GM12878 (cell line): ENCODE results near the gene MAIP1. TPM values are rescaled to one million over a fixed set of nuclear protein-coding genes. Genes with fewer than 3 reads are reported as not detected.

Experiments
- ATAC-seq: fragments of 200-7000 bp; cut with Tn5 transposase; 3 replicates; pipeline ENCODE4 v1.9.1; 2020; ENCODE audit warnings: mild to moderate bottlenecking, moderate library complexity
- BruUV-seq: library from RNA; stranded (reverse); fragments of 400-500 nt; replicated peaks from 2 replicates; lab custom pipeline; 2021; lab: Mats Ljungman, UMichigan
- CTCF ChIA-PET: fragments of 300-600 bp; sonication (Branson Sonifier 250); formaldehyde crosslinking; extraction: SDS; loops from one replicate; lab custom pipeline; 2021; ENCODE audit warnings: inconsistent platforms; lab: Yijun Ruan, JAX
- POLR2A ChIA-PET: fragments of 350-600 bp; formaldehyde crosslinking; extraction: SDS; loops from one replicate; lab custom pipeline; 2021; ENCODE audit warnings: inconsistent platforms; lab: Charles Lee
- RAD21 ChIA-PET: fragments of 300-600 bp; sonication (Branson Sonifier 250); formaldehyde crosslinking; loops from one replicate; lab custom pipeline; 2023; ENCODE audit warnings: antibody characterized with exemption; ENCODE audit not compliant: unreplicated experiment; lab: Charles Lee
- SMC1A ChIA-PET: fragments of 300-600 bp; sonication (Branson Sonifier 250); formaldehyde crosslinking; loops from one replicate; lab custom pipeline; 2023; ENCODE audit not compliant: unreplicated experiment, uncharacterized antibody; lab: Charles Lee
- DNase-seq: peaks from one replicate; pipeline ENCODE4 v3.0.0-alpha.2; 2011; ENCODE audit warnings: low read depth, low spot score
- FAIRE-seq: peaks from 3 replicates; lab custom pipeline; 2011; peaks lifted over from hg19 to GRCh38; lab: Jason Lieb, UNC
- H2AFZ ChIP-seq: 2 replicates; pipeline ENCODE4 v1.6.0; 2011; ENCODE audit warnings: low read depth, low read length, control low read depth; ENCODE audit not compliant: control insufficient read depth
- H3K27ac ChIP-seq: 2 replicates; pipeline ENCODE4 v1.5.1; 2011; ENCODE audit warnings: control low read depth; ENCODE audit not compliant: control insufficient read depth, insufficient read depth
- H3K27me3 ChIP-seq, 2 experiments: replicated peaks in 1 of 2; 2 replicates each; pipeline versions ENCODE4 v1.6.0 to v1.6.1; 2011; ENCODE audit warnings: low read length in 1 of 2; ENCODE audit not compliant: control insufficient read depth in 2 of 2, insufficient read depth in 2 of 2
- H3K36me3 ChIP-seq, 2 experiments: 2 replicates each; pipeline ENCODE4 v1.5.1; 2011; ENCODE audit warnings: low read length in 1 of 2; ENCODE audit not compliant: control insufficient read depth in 2 of 2, insufficient read depth in 2 of 2
- H3K4me1 ChIP-seq: 2 replicates; pipeline ENCODE4 v1.6.1; 2011; ENCODE audit warnings: mild to moderate bottlenecking, low read length, moderate library complexity, mixed read lengths; ENCODE audit not compliant: control insufficient read depth, insufficient read depth
- H3K4me2 ChIP-seq: 2 replicates; pipeline ENCODE4 v1.6.0; 2011; ENCODE audit warnings: control low read depth; ENCODE audit not compliant: control insufficient read depth, insufficient read depth
- H3K4me3 ChIP-seq: fragments of 200-600 bp; sonication (generic); 2 replicates; pipeline ENCODE4 v1.5.1; 2016
- H3K79me2 ChIP-seq: 2 replicates; pipeline ENCODE4 v1.6.0; 2011; ENCODE audit warnings: low read length; ENCODE audit not compliant: control insufficient read depth, insufficient read depth
- H3K9ac ChIP-seq: 2 replicates; pipeline ENCODE4 v1.8.0; 2011; ENCODE audit warnings: low read length, control low read depth, mixed read lengths; ENCODE audit not compliant: control insufficient read depth, insufficient read depth
- H3K9me3 ChIP-seq: replicated peaks from 3 replicates; pipeline ENCODE4 v1.5.1; 2011; ENCODE audit warnings: mild to moderate bottlenecking, low read length; ENCODE audit not compliant: control insufficient read depth, insufficient read depth
- H4K20me1 ChIP-seq: 2 replicates; pipeline ENCODE4 v1.6.0; 2011; ENCODE audit not compliant: control insufficient read depth, insufficient read depth
- CBFB ChIP-seq: IDR thresholded peaks from 2 replicates; pipeline ENCODE4 v1.6.1; 2016; ENCODE audit warnings: antibody characterized with exemption, low read depth
- EZH2 ChIP-seq: IDR thresholded peaks from 2 replicates; pipeline ENCODE4 v1.6.1; 2012; ENCODE audit warnings: low read depth, mild to moderate bottlenecking, control low read depth, inconsistent platforms, low read length, borderline replicate concordance; ENCODE audit not compliant: control insufficient read depth
- FOS ChIP-seq: IDR thresholded peaks from 3 replicates; pipeline ENCODE4 v1.6.1; 2011; ENCODE audit warnings: borderline replicate concordance; ENCODE audit not compliant: insufficient read length; ENCODE audit errors: extremely low read depth
- HDAC6 ChIP-seq: fragments of 200-600 bp; sonication (generic); IDR thresholded peaks from one replicate; pipeline ENCODE4 v1.8.0; 2017; ENCODE audit warnings: antibody characterized with exemption; ENCODE audit not compliant: unreplicated experiment
- JUNB ChIP-seq: IDR thresholded peaks from 2 replicates; pipeline ENCODE4 v1.6.1; 2016; ENCODE audit warnings: antibody characterized with exemption, mild to moderate bottlenecking
- POLR2AphosphoS2 ChIP-seq: IDR thresholded peaks from 2 replicates; pipeline ENCODE4 v1.6.1; 2011; ENCODE audit warnings: low read depth, mild to moderate bottlenecking, low read length, improper control_type of control experiment, moderate library complexity
- POU2F2 ChIP-seq: IDR thresholded peaks from 3 replicates; pipeline ENCODE4 v1.6.1; 2011; ENCODE audit warnings: low read depth, mild to moderate bottlenecking, low read length, borderline replicate concordance
- RAD21 ChIP-seq: IDR thresholded peaks from 2 replicates; pipeline ENCODE4 v1.6.1; 2011; ENCODE audit warnings: mild to moderate bottlenecking, low read depth, low read length, moderate library complexity; ENCODE audit not compliant: insufficient read depth
- SKIL ChIP-seq: fragments of 450-650 bp; IDR thresholded peaks from 2 replicates; pipeline ENCODE4 v1.6.1; 2017; ENCODE audit warnings: mild to moderate bottlenecking, low read depth, inconsistent platforms; ENCODE audit not compliant: poor library complexity, severe bottlenecking
- SPI1 ChIP-seq: IDR thresholded peaks from 2 replicates; pipeline ENCODE4 v1.6.1; 2011; ENCODE audit warnings: low read depth, mild to moderate bottlenecking, low read length, moderate library complexity, borderline replicate concordance; ENCODE audit not compliant: insufficient read depth
- SREBF1 ChIP-seq: IDR thresholded peaks from 2 replicates; pipeline ENCODE4 v1.6.1; 2012; ENCODE audit warnings: mild to moderate bottlenecking, low read length
- SREBF2 ChIP-seq: IDR thresholded peaks from 2 replicates; pipeline ENCODE4 v1.6.1; 2012; ENCODE audit warnings: mild to moderate bottlenecking, low read length
- ZBED1 ChIP-seq: IDR thresholded peaks from 2 replicates; pipeline ENCODE4 v1.6.1; 2016; ENCODE audit warnings: borderline replicate concordance
- ZZZ3 ChIP-seq: IDR thresholded peaks from 2 replicates; pipeline ENCODE4 v1.6.1; 2011; ENCODE audit warnings: low read depth; ENCODE audit not compliant: control insufficient read depth, insufficient read length
- in situ Hi-C: fragments of 300-500 bp; cut with MboI; formaldehyde crosslinking; loops from 9 replicates; pipeline ENCODE4 v1.14.3; 2018; ENCODE audit warnings: mixed read lengths
- intact Hi-C: fragments of 100-400 bp; cut with micrococcal nuclease; formaldehyde crosslinking; loops from one replicate; pipeline ENCODE4 v1.14.2; 2022; ENCODE audit not compliant: unreplicated experiment
- polyA plus RNA-seq, 11 experiments: library from polyadenylated mRNA; depleted of rRNA in 4 of 11; unstranded in 6 of 11; stranded (reverse) in 5 of 11; fragments of >200 nt; fragmentation: Nextera tagmentation in 4 of 11; fragmentation: Illumina TruSeq in 1 of 11; extraction: Ambion mirVana in 4 of 11; extraction: Trizol in 1 of 11; gene quantifications; 1 replicate in 1 of 11; 2 replicates in 10 of 11; pipeline versions ENCODE4 v1.2.1 to v1.2.3, GENCODE V29; 2011 to 2016; ENCODE audit warnings: inconsistent platforms in 2 of 11, missing spikeins in 2 of 11, low read depth in 1 of 11
- total RNA-seq, 4 experiments: library from RNA; depleted of rRNA in 3 of 4; stranded (reverse); fragments of >200 nt in 3 of 4; fragmentation: Illumina TruSeq in 1 of 4; extraction: Trizol in 1 of 4; gene quantifications; 2 replicates each; pipeline versions ENCODE4 v1.2.1 to v1.2.3, GENCODE V29; 2013 to 2021

MAIP1 gene
- total and polyA plus RNA-seq, 10 of the 15 experiments (the other 5 are each of a cell fraction or from before 2014, with no cell fraction given), result 5.4 to 41.4 (median 25.4) TPM

- H3K79me2 ChIP-seq, result no peaks in the 10 kb centered on the region
- FAIRE-seq, result no peak
- no peaks in the 10 kb centered on the region for H3K36me3 ChIP-seq
- in situ Hi-C loops, result no loop called here
- no peaks in the 10 kb centered on the region for H3K4me1 ChIP-seq
- ATAC-seq, result no peak
- no peak for DNase-seq
- H4K20me1 ChIP-seq, result no peaks in the 10 kb centered on the region
- ChIA-PET RAD21 (no interaction called here), POLR2A (no interaction called here), CTCF (no interaction called here), SMC1A (no interaction called here)
- no peak for TF ChIP-seq SREBF1
- TF ChIP-seq FOS, result no peak
- TF ChIP-seq POU2F2, result no peak
- TF ChIP-seq RAD21, result no peak
- no peak for TF ChIP-seq JUNB
- no peak for TF ChIP-seq CBFB
- no peak for TF ChIP-seq SREBF2
- no peak for TF ChIP-seq ZBED1
- TF ChIP-seq SPI1, result no peak
- TF ChIP-seq SKIL, result no peak
- no peak for TF ChIP-seq EZH2
- TF ChIP-seq ZZZ3, result no peak
- TF ChIP-seq POLR2AphosphoS2, result no peak
- TF ChIP-seq HDAC6, result no peak
- no peaks in the 10 kb centered on the region for H3K9me3 ChIP-seq
- H3K9ac ChIP-seq, result no peak overlapping the region
- intact Hi-C loops, result no loop called here
- H3K27ac ChIP-seq, result no peak overlapping the region
- no TSS peak for BruUV-seq
- no peaks in the 10 kb centered on the region; a peak in 1 of 4 replicates for H3K27me3 ChIP-seq
- H2AFZ ChIP-seq, result no peak overlapping the region
- H3K4me2 ChIP-seq, result no peak overlapping the region
- H3K4me3 ChIP-seq, result no peak overlapping the region
Observed at GRCh38 chr2:200005675-200006074, 50.3 kb downstream of the MAIP1 start.
